Neuronal stem cell (in vitro differentiated cells): Measurements from ENCODE around the gene PSMB8.
A peak's percentile ranks its signal among the peaks of the same experiment; 100 is the strongest.

Experiments used
- DNase-seq: peaks from one replicate; pipeline ENCODE4 v3.0.0-alpha.2; 2013; ENCODE audit warnings: low spot score
- H2AFZ ChIP-seq: one replicate; pipeline ENCODE4 v1.6.1; 2013; ENCODE audit warnings: mild to moderate bottlenecking, low read length, inconsistent platforms
- H2AK5ac ChIP-seq: 2 replicates; pipeline ENCODE4 v1.6.1; 2013; ENCODE audit warnings: low read depth, mild to moderate bottlenecking, inconsistent platforms, low read length, moderate library complexity, mixed read lengths
- H2BK120ac ChIP-seq: 2 replicates; pipeline ENCODE4 v1.6.1; 2013; ENCODE audit warnings: low read depth, mild to moderate bottlenecking, inconsistent platforms, low read length, moderate library complexity, mixed read lengths
- H2BK12ac ChIP-seq: one replicate; pipeline ENCODE4 v1.6.1; 2013; ENCODE audit warnings: low read length, inconsistent platforms
- H2BK15ac ChIP-seq: 2 replicates; pipeline ENCODE4 v1.6.1; 2013; ENCODE audit warnings: mild to moderate bottlenecking, low read length, inconsistent platforms, mixed read lengths
- H2BK5ac ChIP-seq: one replicate; pipeline ENCODE4 v1.6.1; 2013; ENCODE audit warnings: inconsistent platforms, mild to moderate bottlenecking, low read length, moderate library complexity
- H3K14ac ChIP-seq: one replicate; pipeline ENCODE4 v1.6.1; 2013; ENCODE audit warnings: low read length, inconsistent platforms
- H3K18ac ChIP-seq: 2 replicates; pipeline ENCODE4 v1.6.1; 2013; ENCODE audit warnings: low read length, inconsistent platforms
- H3K23ac ChIP-seq: 2 replicates; pipeline ENCODE4 v1.6.1; 2013; ENCODE audit warnings: low read depth, mild to moderate bottlenecking, mixed read lengths, low read length, inconsistent platforms; ENCODE audit not compliant: poor library complexity
- H3K27ac ChIP-seq: replicated peaks from 3 replicates; pipeline ENCODE4 v1.5.1; 2013; ENCODE audit warnings: low read length, inconsistent platforms
- H3K27me3 ChIP-seq, 3 experiments: 2 replicates each; pipeline ENCODE4 v1.6.1; 2013; ENCODE audit warnings: low read length in 3 of 3, mild to moderate bottlenecking in 2 of 3, inconsistent platforms in 1 of 3, low read depth in 1 of 3, mixed read lengths in 1 of 3, moderate library complexity in 1 of 3; ENCODE audit not compliant: control insufficient read depth in 3 of 3, insufficient read depth in 3 of 3
- H3K36me3 ChIP-seq, 2 donors: replicated peaks in 1 of 2; 2 replicates each; pipeline ENCODE4 v1.6.1; 2013; ENCODE audit warnings: low read length in 2 of 2; ENCODE audit not compliant: control insufficient read depth in 2 of 2, insufficient read depth in 2 of 2
- H3K4ac ChIP-seq: 2 replicates; pipeline ENCODE4 v1.6.1; 2013; ENCODE audit warnings: inconsistent platforms, mild to moderate bottlenecking, low read length, moderate library complexity
- H3K4me1 ChIP-seq, 2 donors: 1 replicate in 1 of 2; 2 replicates in 1 of 2; pipeline ENCODE4 v1.6.1; 2013; ENCODE audit warnings: low read length in 2 of 2, low read depth in 1 of 2; ENCODE audit not compliant: control insufficient read depth in 2 of 2, insufficient read depth in 1 of 2
- H3K4me2 ChIP-seq: one replicate; pipeline ENCODE4 v1.6.1; 2013; ENCODE audit warnings: mild to moderate bottlenecking, low read length, inconsistent platforms; ENCODE audit not compliant: insufficient read depth, poor library complexity, severe bottlenecking
- H3K4me3 ChIP-seq, 2 donors: 2 replicates each; pipeline ENCODE4 v1.5.1; 2013; ENCODE audit warnings: low read length in 2 of 2, mild to moderate bottlenecking in 2 of 2, inconsistent platforms in 1 of 2, moderate library complexity in 1 of 2
- H3K79me1 ChIP-seq: one replicate; pipeline ENCODE4 v1.6.1; 2013; ENCODE audit warnings: low read depth, mild to moderate bottlenecking, inconsistent platforms, low read length, moderate library complexity
- H3K9ac ChIP-seq: one replicate; pipeline ENCODE4 v1.6.1; 2013; ENCODE audit warnings: mild to moderate bottlenecking, low read depth, low read length, inconsistent platforms; ENCODE audit not compliant: poor library complexity
- H3K9me3 ChIP-seq, 2 donors: replicated peaks in 1 of 2; 2 replicates each; pipeline versions ENCODE3 to v1.6.1; 2013; ENCODE audit warnings: low read length in 2 of 2, mild to moderate bottlenecking in 2 of 2, inconsistent platforms in 1 of 2, low read depth in 1 of 2, mixed read lengths in 1 of 2, moderate library complexity in 1 of 2; ENCODE audit not compliant: control insufficient read depth in 2 of 2, insufficient read depth in 1 of 2
- H4K8ac ChIP-seq: one replicate; pipeline ENCODE4 v1.6.1; 2013; ENCODE audit warnings: low read depth, mild to moderate bottlenecking, inconsistent platforms, low read length, moderate library complexity
- H4K91ac ChIP-seq: one replicate; pipeline ENCODE4 v1.6.1; 2013; ENCODE audit warnings: low read length, low read depth, mild to moderate bottlenecking, inconsistent platforms; ENCODE audit not compliant: poor library complexity
- WGBS, 2 donors: extraction: QIAGEN DNeasy Blood & Tissue Kit; methylation state at CpG; one replicate each; pipeline ENCODE4 v1.1.7; 2013; ENCODE audit warnings: missing lambda C conversion rate in 2 of 2, mixed read lengths in 1 of 2; ENCODE audit not compliant: insufficient read length in 2 of 2, insufficient replicate concordance in 1 of 2; ENCODE audit errors: extremely low coverage in 2 of 2; 5-methylcytosine and 5-hydroxymethylcytosine counted together

PSMB8 gene

DNA sequence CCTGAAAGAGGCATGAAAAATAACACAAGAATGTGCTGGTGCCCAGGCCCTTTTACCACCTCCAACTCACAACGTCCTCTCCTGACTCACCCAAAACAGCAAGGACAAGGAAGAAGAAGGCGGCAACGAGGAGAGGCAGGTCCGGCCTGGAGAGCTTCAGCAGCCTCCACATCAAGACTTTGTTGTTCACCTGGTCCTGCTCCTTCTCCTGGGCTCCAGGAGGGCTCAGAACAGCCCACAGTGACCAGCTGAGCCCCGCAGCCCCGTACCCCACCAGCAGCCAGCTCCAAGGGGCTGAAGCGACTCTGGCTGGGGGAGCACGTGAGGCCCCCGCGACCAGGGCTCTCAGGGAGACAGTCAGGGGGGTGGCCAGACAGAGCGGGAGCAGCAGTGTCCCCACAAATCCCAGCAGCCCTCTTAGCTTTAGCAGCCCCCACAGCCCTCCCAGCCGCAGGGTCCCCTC, 6.2 kb downstream of the PSMB8 start:
- Histone ChIP-seq H4K8ac (no peak overlapping the region), H4K91ac (no peak overlapping the region), H3K4me1 (peaks cover 0 to 6% of the 10 kb centered on the region in 2 donors), H2BK120ac (no peak overlapping the region), H2BK15ac (peak overlapping the region; percentile 40), H3K27me3 (peaks cover 0 to 31% (median 5%) of the 10 kb centered on the region in 3 experiments), H3K4ac (no peak overlapping the region), H3K14ac (no peak overlapping the region), H3K27ac (no peak overlapping the region), H2AK5ac (no peak overlapping the region), H3K79me1 (no peaks in the 10 kb centered on the region), H3K9me3 (peaks cover 0 to 3% of the 10 kb centered on the region in 2 donors), H2BK12ac (peak overlapping the region; percentile 24), H3K18ac (peak overlapping the region; percentile 76), H3K4me3 (peak overlapping the region; percentile 84 to 94), H2AFZ (peak overlapping the region; percentile 100), H3K23ac (peak overlapping the region; percentile 45), H3K4me2 (peak overlapping the region; percentile 76), H3K36me3 (no peaks in the 10 kb centered on the region), H2BK5ac (peak overlapping the region; percentile 68), H3K9ac (peak overlapping the region; percentile 6)
- no peak for DNase-seq
- no CpG with 5 or more reads among the region's 12 CpGs for WGBS, 2 donors

DNA sequence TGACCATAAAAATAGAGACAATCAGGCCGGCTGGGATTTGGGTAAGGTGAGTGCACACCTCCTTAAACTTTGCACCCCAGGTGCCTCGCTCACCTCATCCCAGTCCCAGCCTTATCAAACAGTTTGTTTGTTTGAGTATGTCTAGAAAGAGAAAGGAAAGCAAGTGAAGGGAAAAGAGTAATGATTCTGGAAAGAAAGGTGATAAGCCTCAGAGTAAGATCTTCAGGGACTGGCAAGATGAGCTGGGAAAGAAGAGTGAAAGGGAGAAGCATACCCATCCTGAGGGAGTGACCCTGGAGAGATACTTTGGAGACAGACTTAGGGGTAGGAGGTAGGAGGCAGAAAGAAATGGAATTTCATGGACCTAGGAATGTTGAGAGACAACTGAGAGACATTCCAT, 7.0 kb downstream of the PSMB8 start:
- Histone ChIP-seq H2AK5ac (no peak overlapping the region), H3K23ac (no peak overlapping the region), H3K9me3 (peaks cover 0 to 3% of the 10 kb centered on the region in 2 donors), H3K79me1 (no peaks in the 10 kb centered on the region), H2BK120ac (no peak overlapping the region), H3K36me3 (no peaks in the 10 kb centered on the region), H3K4me3 (no peak overlapping the region), H3K27ac (no peak overlapping the region), H3K4me2 (no peak overlapping the region), H2BK5ac (no peak overlapping the region), H2BK12ac (no peak overlapping the region), H3K18ac (no peak overlapping the region), H4K91ac (no peak overlapping the region), H2AFZ (no peak overlapping the region), H3K4ac (no peak overlapping the region), H3K9ac (no peak overlapping the region), H3K27me3 (peaks cover 0 to 23% (median 0%) of the 10 kb centered on the region in 3 experiments), H3K4me1 (peaks cover 0 to 7% of the 10 kb centered on the region in 2 donors), H4K8ac (no peak overlapping the region), H3K14ac (no peak overlapping the region), H2BK15ac (no peak overlapping the region)
- no peak for DNase-seq
- no CpG with 5 or more reads among the region's 2 CpGs for WGBS, 2 donors

DNA sequence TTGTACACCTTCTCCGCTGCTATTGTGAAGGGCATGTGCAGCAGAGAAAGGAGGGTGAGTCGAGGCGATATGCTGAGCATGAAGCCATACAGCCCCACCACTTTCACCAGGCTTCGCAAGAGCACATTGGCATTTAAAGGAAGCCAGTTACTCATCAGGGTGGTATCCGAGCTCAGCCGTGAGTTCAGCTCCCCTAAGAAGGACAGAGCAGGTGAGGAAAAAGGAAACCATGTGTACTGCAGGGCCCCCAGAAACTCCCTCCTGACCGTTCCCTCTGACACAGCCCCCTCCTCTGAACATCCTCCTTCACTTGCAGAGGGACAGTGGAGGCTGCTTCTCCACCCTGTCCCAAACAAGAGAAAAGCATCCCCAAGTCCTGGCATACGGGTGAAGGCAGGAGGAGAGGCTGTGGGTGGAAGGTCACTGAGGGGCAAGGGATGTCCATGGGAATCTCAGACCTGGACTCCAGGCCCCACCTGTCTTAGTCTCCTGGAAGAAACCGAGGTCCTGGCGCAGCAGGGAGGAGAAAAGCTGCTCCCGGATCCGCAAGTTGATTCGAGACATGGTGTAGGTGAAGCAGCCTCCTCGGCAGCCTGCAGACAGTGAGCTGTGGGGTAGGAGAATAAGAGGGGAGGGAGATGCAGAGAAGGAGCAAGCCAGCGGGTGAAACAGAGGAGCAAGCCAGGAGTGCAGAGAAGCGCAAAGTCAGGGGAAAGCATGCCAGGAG, 8.5 kb downstream of the PSMB8 start:
- Histone ChIP-seq H3K27me3 (peaks cover 0 to 10% (median 0%) of the 10 kb centered on the region in 3 experiments), H3K4ac (no peak overlapping the region), H2BK120ac (no peak overlapping the region), H4K8ac (no peak overlapping the region), H3K18ac (no peak overlapping the region), H3K4me3 (no peak overlapping the region), H2BK15ac (no peak overlapping the region), H3K4me2 (no peak overlapping the region), H3K23ac (no peak overlapping the region), H3K36me3 (no peaks in the 10 kb centered on the region), H2BK12ac (no peak overlapping the region), H2AFZ (no peak overlapping the region), H2BK5ac (no peak overlapping the region), H3K27ac (no peak overlapping the region), H2AK5ac (no peak overlapping the region), H3K14ac (no peak overlapping the region), H3K9me3 (peaks cover 0 to 3% of the 10 kb centered on the region in 2 donors), H3K9ac (no peak overlapping the region), H3K79me1 (no peaks in the 10 kb centered on the region), H3K4me1 (peaks cover 0 to 7% of the 10 kb centered on the region in 2 donors), H4K91ac (no peak overlapping the region)
- DNase-seq = no peak
- WGBS, 2 donors = no CpG with 5 or more reads among the region's 16 CpGs

DNA sequence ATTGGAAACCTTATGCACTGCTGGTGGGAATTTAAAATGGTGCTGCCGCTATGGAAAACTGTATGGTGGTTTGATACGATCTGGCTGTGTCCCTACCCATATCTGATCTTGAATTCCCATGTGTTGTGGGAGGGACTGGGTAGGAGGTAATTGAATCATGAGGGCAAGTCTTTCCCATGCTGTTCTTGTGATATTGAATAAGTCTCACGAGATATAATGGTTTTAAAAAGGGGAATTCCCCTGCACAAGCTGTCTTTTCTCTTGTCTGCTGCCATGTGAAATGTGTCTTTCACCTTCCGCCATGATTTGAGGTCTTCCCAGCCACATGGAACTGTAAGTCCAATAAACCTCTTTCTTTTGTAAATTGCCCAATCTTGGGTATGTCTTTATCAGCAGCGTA, 10.2 kb downstream of the PSMB8 start:
- H3K4me3 ChIP-seq = no peak overlapping the region
- no peak overlapping the region for H2BK15ac ChIP-seq
- no peak overlapping the region for H4K8ac ChIP-seq
- no peak overlapping the region for H2BK120ac ChIP-seq
- no peak overlapping the region for H2AK5ac ChIP-seq
- H2BK12ac ChIP-seq = no peak overlapping the region
- no peak overlapping the region for H3K4ac ChIP-seq
- H2AFZ ChIP-seq = no peak overlapping the region
- peaks cover 0 to 3% of the 10 kb centered on the region in 2 donors for H3K9me3 ChIP-seq
- H3K4me2 ChIP-seq = no peak overlapping the region
- H3K18ac ChIP-seq = no peak overlapping the region
- no peak for DNase-seq
- no CpG with 5 or more reads among the region's 5 CpGs for WGBS, 2 donors
- H4K91ac ChIP-seq = no peak overlapping the region
- no peak overlapping the region for H3K23ac ChIP-seq
- no peaks in the 10 kb centered on the region for H3K36me3 ChIP-seq
- H3K4me1 ChIP-seq = peaks cover 0 to 7% of the 10 kb centered on the region in 2 donors
- no peak overlapping the region for H2BK5ac ChIP-seq
- H3K9ac ChIP-seq = no peak overlapping the region
- no peaks in the 10 kb centered on the region for H3K79me1 ChIP-seq
- no peaks in the 10 kb centered on the region for H3K27me3 ChIP-seq
- H3K27ac ChIP-seq = no peak overlapping the region
- H3K14ac ChIP-seq = no peak overlapping the region
